Small intestine (tissue), 7 donors: ENCODE results near the gene LSM3. TPM values are rescaled to one million over a fixed set of nuclear protein-coding genes. Genes with fewer than 3 reads are reported as not detected.
A peak's percentile ranks its signal among the peaks of the same experiment; 100 is the strongest.

Source experiments
- DNase-seq, 2 donors: peaks; one replicate each; pipeline versions ENCODE4 v3.0.0 to v3.0.0-alpha.2; 2013
- FAIRE-seq: peaks from 2 replicates; lab custom pipeline; 2012; peaks lifted over from hg19 to GRCh38; lab: Jason Lieb, UNC
- H3K27ac ChIP-seq, 3 donors: one replicate each; pipeline ENCODE4 v1.5.1; 2013; ENCODE audit warnings: low read length in 2 of 3, mild to moderate bottlenecking in 2 of 3, control low read depth in 1 of 3, inconsistent platforms in 1 of 3, low read depth in 1 of 3, moderate library complexity in 1 of 3
- H3K27me3 ChIP-seq, 3 donors: one replicate each; pipeline ENCODE4 v1.6.1; 2013; ENCODE audit warnings: low read length in 3 of 3, inconsistent platforms in 1 of 3; ENCODE audit not compliant: control insufficient read depth in 3 of 3, insufficient read depth in 3 of 3
- H3K36me3 ChIP-seq, 3 donors: one replicate each; pipeline ENCODE4 v1.6.1; 2013; ENCODE audit warnings: low read length in 3 of 3, inconsistent platforms in 1 of 3, low read depth in 1 of 3, mild to moderate bottlenecking in 1 of 3, moderate library complexity in 1 of 3; ENCODE audit not compliant: control insufficient read depth in 3 of 3, insufficient read depth in 2 of 3
- H3K4me1 ChIP-seq, 3 donors: one replicate each; pipeline ENCODE4 v1.6.1; 2013; ENCODE audit warnings: low read length in 2 of 3, inconsistent platforms in 1 of 3, low read depth in 1 of 3, mild to moderate bottlenecking in 1 of 3, moderate library complexity in 1 of 3; ENCODE audit not compliant: control insufficient read depth in 3 of 3, insufficient read depth in 2 of 3
- H3K4me3 ChIP-seq, 3 donors: one replicate each; pipeline ENCODE4 v1.5.1; 2013; ENCODE audit warnings: low read length in 3 of 3, control low read depth in 1 of 3, inconsistent platforms in 1 of 3, low read depth in 1 of 3, mild to moderate bottlenecking in 1 of 3, moderate library complexity in 1 of 3
- H3K9me3 ChIP-seq, 2 donors: one replicate each; pipeline ENCODE4 v1.6.1; 2013; ENCODE audit warnings: low read depth in 1 of 2, low read length in 1 of 2; ENCODE audit not compliant: control insufficient read depth in 2 of 2, insufficient read depth in 1 of 2
- WGBS, 3 donors: extraction: QIAGEN DNeasy Blood & Tissue Kit; methylation state at CpG; one replicate each; pipeline ENCODE4 v1.1.7; 2013; 5-methylcytosine and 5-hydroxymethylcytosine counted together
- polyA plus RNA-seq, 4 donors: library from polyadenylated mRNA; stranded (reverse) in 3 of 4; unstranded in 1 of 4; fragments of 200-250 nt in 3 of 4; fragments of 120-200 nt in 1 of 4; gene quantifications; one replicate each; pipeline versions ENCODE4 v1.2.1 to v1.2.3, GENCODE V29; 2013
- donor health status: healthy with polysubstance abuse.
- donor health status: control.
- donor health status: control.
- donor health status: Bipolar disorder and iron deficiency.
- donor health status: healthy.

The LSM3 gene
- polyA plus RNA-seq, 4 donors = 12.2 to 18.4 (median 13.6) TPM

DNA sequence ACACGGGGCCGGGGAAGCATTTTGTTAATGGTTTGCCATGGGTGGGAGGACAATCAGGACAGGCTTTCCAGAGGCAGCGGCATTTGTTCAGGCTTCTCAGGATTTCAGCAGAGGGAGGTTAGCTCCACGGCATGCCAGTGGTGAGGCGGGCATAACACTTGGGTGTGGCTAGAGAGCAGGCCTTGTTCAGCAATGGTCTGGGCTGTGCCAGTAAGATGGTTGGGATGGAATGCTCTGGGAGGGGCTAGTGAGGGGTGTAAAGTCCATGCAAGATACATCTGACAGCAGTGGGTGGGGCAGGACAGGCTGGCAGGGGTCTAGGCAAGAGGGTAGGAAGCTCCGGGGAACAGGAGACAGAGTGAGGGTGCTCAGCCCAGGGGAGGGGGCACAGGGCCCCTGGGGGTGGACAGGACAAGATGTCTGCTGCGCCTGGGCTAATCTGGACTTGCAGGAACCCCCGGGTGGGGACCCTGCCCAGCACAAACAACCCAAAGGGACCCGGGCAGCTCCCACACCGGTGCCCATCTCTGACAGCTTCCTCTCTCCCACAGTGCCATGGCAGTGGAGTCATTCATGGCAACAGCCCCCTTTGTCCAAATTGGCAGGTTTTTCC is 45.3 kb upstream of the LSM3 start:
- H3K27ac ChIP-seq = peak overlapping the region; percentile 10 to 55 (median 51)
- H3K27me3 ChIP-seq = no peaks in the 10 kb centered on the region
- H3K36me3 ChIP-seq = peaks cover 15 to 87% (median 21%) of the 10 kb centered on the region in 3 donors
- no peak overlapping the region for H3K4me3 ChIP-seq
- 27 to 72% (median 49%) methylated on average over 9 to 10 of the region's 10 CpGs for WGBS, 3 donors
- FAIRE-seq (no peak), DNase-seq (peak; percentile 86 to 96)
- no peaks in the 10 kb centered on the region for H3K9me3 ChIP-seq
- H3K4me1 ChIP-seq = peaks cover 0 to 16% (median 2%) of the 10 kb centered on the region in 3 donors

DNA sequence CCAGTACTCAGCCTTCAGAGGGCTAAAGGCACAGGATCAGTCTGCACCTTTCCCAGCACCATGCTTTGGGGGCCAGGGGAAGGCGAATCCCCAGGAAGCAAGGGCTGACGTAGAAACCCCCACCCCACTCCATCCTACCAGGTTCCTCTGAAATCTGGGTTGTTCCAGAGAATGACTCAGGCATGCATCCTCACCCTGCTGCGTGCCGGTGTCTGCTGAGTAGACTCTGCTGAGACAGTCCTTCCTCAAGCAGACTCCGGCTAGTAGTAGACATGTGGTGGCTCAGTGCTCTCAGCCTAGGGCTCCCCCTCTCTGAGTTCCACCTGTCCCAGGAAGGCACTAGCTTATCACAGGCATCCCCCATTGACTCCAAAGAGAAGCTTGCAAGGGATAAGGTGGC is 44.7 kb upstream of the LSM3 start:
- H3K27me3 ChIP-seq = no peaks in the 10 kb centered on the region
- peaks cover 0 to 16% (median 2%) of the 10 kb centered on the region in 3 donors for H3K4me1 ChIP-seq
- DNase-seq (no peak), FAIRE-seq (no peak)
- WGBS, 3 donors = 95 to 98% (median 95%) methylated on average over 5 of the region's 5 CpGs
- H3K27ac ChIP-seq = peak overlapping the region in 1 of 3 donors; percentile 55
- H3K9me3 ChIP-seq = no peaks in the 10 kb centered on the region
- peaks cover 15 to 91% (median 21%) of the 10 kb centered on the region in 3 donors for H3K36me3 ChIP-seq
- H3K4me3 ChIP-seq = no peak overlapping the region

DNA sequence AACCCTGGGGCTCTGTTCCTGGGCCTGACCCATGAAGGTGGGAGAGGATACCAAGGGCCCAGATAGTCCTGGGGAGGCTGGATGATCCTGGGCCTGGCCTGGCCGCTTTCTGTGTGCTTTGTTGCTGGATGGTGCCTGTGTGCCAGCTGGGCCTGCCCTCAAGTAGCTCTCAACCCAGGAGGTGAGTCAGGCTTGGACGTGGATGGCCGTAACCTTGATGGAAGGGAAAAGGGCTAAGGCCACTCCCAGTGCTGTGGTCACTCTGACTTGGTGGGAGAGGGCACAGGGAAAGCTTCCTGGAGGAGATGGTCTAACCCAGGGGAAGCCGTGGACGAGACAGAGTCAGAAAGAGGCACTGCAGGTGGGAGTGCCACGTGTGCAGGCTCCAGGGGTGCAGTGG is 44.3 kb upstream of the LSM3 start:
- Histone ChIP-seq H3K4me1 (peaks cover 0 to 16% (median 2%) of the 10 kb centered on the region in 3 donors), H3K27me3 (no peaks in the 10 kb centered on the region), H3K4me3 (no peak overlapping the region), H3K36me3 (peaks cover 18 to 94% (median 21%) of the 10 kb centered on the region in 3 donors), H3K9me3 (no peaks in the 10 kb centered on the region), H3K27ac (no peak overlapping the region)
- DNase-seq (no peak), FAIRE-seq (no peak)
- WGBS, 3 donors = 93 to 98% (median 94%) methylated on average over 6 of the region's 6 CpGs

DNA sequence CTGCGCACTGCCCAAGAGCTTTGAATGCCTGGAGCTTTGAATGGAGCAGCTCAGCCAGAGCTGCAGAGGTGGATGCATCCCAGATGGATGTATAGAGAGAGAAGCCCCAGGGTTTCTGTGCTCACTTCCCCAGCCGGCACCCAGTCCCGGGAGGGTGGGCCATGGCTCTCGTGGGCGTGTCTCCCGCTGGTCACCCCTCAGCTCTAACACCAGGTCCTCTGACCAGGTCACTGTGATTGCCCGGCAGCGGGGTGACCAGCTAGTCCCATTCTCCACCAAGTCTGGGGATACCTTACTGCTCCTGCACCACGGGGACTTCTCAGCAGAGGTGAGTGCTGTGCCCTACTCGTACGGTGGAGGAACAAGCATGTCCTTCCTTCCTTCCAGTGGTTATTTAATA is 43.0 kb upstream of the LSM3 start:
- Histone ChIP-seq H3K36me3 (peaks cover 18 to 95% (median 19%) of the 10 kb centered on the region in 3 donors), H3K9me3 (no peaks in the 10 kb centered on the region), H3K4me1 (peaks cover 0 to 16% (median 2%) of the 10 kb centered on the region in 3 donors), H3K27me3 (no peaks in the 10 kb centered on the region), H3K27ac (no peak overlapping the region), H3K4me3 (no peak overlapping the region)
- DNase-seq = no peak
- no peak for FAIRE-seq
- 90 to 95% (median 91%) methylated on average over 11 of the region's 11 CpGs for WGBS, 3 donors

DNA sequence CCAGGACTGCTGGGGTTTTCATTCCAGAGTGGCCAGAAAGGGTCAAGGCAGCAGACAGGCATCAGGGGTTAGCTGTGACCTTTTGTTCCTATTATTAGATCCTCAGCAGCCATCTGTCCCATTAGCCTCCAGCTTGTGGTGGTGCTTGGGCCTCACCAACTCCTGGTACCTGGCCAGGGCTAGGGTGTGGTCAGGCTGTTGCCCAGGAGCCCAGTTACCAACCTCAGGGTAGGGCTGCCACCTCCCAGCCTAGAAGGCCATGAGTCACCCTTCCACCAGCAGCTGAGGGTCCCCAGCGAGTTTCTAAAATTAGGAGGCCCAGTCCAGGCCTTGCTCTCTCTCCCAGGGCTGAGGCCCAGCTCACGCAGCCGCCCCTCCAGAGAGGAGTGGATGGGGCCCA is 41.6 kb upstream of the LSM3 start:
- Histone ChIP-seq H3K9me3 (no peaks in the 10 kb centered on the region), H3K4me3 (no peak overlapping the region), H3K27ac (no peak overlapping the region), H3K36me3 (peaks cover 9 to 94% (median 18%) of the 10 kb centered on the region in 3 donors), H3K27me3 (no peaks in the 10 kb centered on the region), H3K4me1 (peaks cover 0 to 16% (median 2%) of the 10 kb centered on the region in 3 donors)
- peak in 1 of 2 donors; percentile 51 for DNase-seq
- FAIRE-seq = no peak
- WGBS, 3 donors = 70 to 92% (median 72%) methylated on average over 3 of the region's 3 CpGs

DNA sequence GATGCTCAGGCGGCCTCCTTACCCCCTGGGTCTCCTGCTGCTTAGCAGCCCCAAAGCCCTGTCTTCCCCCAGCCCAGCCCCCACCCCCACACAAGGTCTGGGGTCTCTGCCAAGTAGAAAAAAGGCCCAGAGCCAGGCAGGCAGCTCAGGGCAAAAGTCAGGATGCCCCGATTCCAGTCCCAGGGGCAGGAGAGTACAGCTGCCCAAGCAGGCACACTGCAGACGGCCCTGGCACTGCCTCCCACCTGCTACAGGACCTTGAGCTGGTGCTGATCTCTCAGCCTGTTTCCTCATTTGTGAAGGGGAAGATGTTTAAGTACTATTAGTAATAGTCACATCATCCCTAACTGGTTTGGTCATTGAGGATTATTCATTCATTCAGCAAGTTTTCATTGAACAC is 41.2 kb upstream of the LSM3 start:
- no peak for FAIRE-seq
- Histone ChIP-seq H3K9me3 (no peaks in the 10 kb centered on the region), H3K36me3 (peaks cover 7 to 92% (median 18%) of the 10 kb centered on the region in 3 donors), H3K4me1 (peaks cover 0 to 13% (median under 1%) of the 10 kb centered on the region in 3 donors), H3K27me3 (no peaks in the 10 kb centered on the region), H3K4me3 (no peak overlapping the region), H3K27ac (no peak overlapping the region)
- WGBS, 3 donors = 50 to 64% (median 56%) methylated on average over 3 of the region's 3 CpGs
- DNase-seq = no peak

DNA sequence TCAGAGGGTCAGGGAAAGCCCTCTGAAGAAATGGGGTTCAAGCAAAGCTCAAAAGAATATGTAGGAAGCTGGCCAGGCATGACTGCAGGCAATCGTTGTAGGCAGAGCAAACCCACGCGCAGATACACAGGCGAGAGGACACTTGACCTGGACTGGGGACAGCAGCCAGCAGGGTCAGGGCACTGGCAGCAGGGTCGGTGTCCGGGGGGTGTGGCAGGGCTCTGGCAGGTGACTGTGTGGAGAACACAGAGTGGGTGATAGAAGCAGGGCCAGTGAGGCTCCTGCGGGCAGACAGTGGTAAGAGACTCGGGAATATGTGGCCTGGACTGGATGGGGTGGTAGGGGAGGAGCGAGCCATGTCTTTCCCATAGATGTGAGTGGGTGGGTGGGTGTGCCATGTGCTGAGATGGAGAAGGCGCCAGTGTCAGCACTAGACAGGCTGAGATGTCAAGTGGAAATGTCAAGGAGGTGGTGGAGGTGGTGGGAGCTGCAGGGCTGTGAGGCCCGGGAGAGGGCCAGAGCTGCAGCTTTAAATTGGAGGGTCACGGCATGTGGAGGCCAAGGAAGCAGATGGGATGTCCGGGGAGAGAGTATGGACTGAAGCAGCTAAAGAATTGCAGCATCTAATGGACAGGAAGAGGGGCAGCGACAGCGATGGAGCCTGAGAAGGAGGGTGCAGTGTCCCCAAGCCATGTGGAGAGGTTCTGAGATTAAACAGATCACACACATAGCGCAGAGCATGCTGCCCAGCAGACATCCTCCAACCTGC is 40.3 kb upstream of the LSM3 start:
- no peak for FAIRE-seq
- peaks cover 4 to 87% (median 17%) of the 10 kb centered on the region in 3 donors for H3K36me3 ChIP-seq

DNA sequence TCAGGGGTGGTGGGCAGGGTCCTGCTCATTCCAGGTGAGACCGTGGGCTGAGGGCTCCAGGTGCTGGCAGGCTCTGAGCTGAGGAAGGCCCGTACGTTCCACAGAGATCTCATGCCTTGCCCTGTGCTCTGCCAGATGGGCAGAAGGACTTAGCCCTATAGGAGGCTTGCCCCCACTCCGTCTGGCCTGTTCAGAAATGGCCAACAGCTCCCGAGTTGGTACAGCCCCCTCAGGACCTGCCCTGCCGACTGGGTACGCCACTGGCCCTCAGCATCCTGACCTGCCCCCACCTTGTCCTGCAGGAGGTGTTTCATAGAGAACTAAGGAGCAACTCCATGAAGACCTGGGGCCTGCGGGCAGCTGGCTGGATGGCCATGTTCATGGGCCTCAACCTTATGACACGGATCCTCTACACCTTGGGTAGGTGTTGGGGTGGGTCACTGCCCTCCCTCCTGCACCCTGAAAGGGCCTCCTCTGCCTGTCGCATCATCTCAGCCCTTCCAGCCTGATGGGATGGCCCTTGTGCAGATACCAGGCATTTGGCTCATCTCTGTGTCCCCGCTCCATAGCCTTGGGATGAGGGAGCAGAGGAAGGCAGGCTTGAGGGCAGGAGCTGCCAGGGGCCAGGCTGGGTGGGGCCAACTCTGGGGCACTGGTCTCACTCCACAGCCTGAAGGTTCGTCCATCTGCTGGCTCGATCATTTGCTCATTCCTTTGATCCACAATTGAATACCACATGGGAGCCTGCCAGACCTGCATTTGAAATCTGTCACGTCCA is 39.5 kb upstream of the LSM3 start:
- peaks cover 4 to 82% (median 11%) of the 10 kb centered on the region in 3 donors for H3K36me3 ChIP-seq
- no peak overlapping the region for H3K4me3 ChIP-seq
- DNase-seq = no peak
- WGBS, 3 donors = 89 to 90% (median 89%) methylated on average over 14 of the region's 14 CpGs
- peaks cover 0 to 4% (median 2%) of the 10 kb centered on the region in 3 donors for H3K4me1 ChIP-seq
- FAIRE-seq = no peak
- H3K27me3 ChIP-seq = no peaks in the 10 kb centered on the region
- H3K27ac ChIP-seq = no peak overlapping the region
- no peaks in the 10 kb centered on the region for H3K9me3 ChIP-seq

More for the DNA sequence above, 40.3 kb upstream of the LSM3 start:
- no peak overlapping the region for H3K4me3 ChIP-seq
- H3K9me3 ChIP-seq = no peaks in the 10 kb centered on the region
- H3K27me3 ChIP-seq = no peaks in the 10 kb centered on the region
- 91 to 97% (median 96%) methylated on average over 16 of the region's 16 CpGs for WGBS, 3 donors
- no peak for DNase-seq
- H3K4me1 ChIP-seq = peaks cover 0 to 5% (median 0%) of the 10 kb centered on the region in 3 donors
- H3K27ac ChIP-seq = no peak overlapping the region
